GM12865 (cell line): ENCODE data around the gene HIPK2.

Experiments
- DNase-seq: peaks from one replicate; pipeline ENCODE4 v3.0.0; 2010; ENCODE audit warnings: low read depth
- H3K4me3 ChIP-seq: 2 replicates; pipeline ENCODE4 v1.5.1; 2011; ENCODE audit warnings: mild to moderate bottlenecking, low read depth, low read length, control low read depth
- CTCF ChIP-seq: IDR thresholded peaks from 2 replicates; pipeline ENCODE4 v1.5.1; 2011; ENCODE audit warnings: low read length, control low read depth, low read depth, inconsistent platforms; ENCODE audit not compliant: insufficient read depth; ENCODE audit errors: missing control alignments

HIPK2 gene

DNA sequence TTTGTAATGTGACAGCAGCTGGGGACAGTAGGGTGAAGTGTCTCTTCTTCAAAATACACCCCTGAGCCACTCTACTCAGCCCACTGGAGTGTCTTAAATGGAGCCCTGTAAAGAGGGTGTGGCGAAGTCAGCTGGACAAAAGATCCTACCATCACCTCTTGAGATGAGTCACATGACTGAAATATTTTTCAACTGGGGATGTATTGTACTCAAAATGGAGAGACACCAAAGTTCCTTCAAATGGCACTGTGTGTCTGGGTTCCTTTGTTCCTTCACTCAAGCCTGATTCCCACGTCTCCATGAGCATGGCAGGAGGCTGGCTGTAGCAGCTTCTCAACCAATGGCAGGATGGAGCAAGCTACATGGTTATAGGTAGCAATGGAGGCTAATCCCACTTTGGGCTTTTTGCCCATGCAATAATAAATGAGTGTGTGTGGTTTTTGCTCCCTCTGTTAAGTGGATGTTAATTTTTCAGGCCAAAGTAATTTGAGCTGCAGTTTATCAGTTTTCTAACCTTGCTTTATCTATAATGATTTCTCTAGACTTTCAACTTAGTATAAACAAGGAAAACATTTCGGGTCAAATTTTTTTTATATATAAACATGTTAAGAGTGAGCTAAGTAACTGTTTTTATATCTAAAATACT lies 186.1 kb downstream of the HIPK2 start:
- no peak for TF ChIP-seq CTCF
- H3K4me3 ChIP-seq, result no peak overlapping the region
- no peak for DNase-seq

DNA sequence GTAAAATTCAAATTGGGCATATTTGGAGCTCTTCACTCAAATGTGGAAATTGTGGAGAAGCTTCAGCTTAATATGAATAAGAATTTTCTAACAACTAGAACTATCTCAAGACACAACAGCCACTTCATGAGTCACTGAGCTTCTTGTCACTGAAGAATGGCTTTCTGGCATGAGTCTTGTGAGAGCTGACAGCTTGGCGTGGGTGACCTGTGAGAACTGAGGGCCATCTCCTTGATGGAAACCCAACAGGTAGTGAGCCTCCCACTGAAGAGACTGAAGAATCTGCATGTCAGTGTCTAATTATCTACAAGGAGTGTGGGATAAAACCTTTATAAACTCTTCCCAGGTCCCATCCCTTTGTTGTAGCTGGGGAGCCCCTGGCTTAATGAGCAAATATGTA lies 188.3 kb downstream of the HIPK2 start:
- no peak overlapping the region for H3K4me3 ChIP-seq
- no peak for DNase-seq
- no peak for TF ChIP-seq CTCF

- no peak overlapping the region for H3K4me3 ChIP-seq
- no peak for DNase-seq
- no peak for TF ChIP-seq CTCF
Measured at GRCh38 chr7:139588632-139589031, 189.2 kb downstream of the HIPK2 start.

- no peak for TF ChIP-seq CTCF
- DNase-seq, result no peak
- H3K4me3 ChIP-seq, result no peak overlapping the region
Measured at GRCh38 chr7:139587535-139587934, 190.3 kb downstream of the HIPK2 start.

GRCh38 chr7:139586286-139586685 lies 191.5 kb downstream of the HIPK2 start:
- DNase-seq, result no peak
- TF ChIP-seq CTCF, result no peak

DNA sequence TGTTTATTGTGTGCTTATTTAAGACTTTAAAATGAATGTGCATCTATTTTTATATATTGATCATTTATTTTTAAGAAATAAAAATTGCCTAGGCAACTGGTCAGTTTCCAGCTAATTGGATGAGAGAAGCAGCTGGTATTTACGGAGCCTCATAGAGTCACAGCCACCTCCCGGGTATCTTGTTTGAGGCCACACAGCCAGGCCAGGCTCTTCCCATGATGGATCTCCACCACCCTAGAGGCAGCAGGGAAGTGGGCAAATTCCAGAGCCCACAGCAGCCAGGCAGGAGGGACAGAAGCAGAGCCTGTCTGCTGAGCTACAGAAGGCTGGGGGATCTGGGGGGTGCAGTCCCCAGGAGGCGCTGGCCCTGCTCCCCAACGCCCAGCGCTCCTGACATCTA lies 192.8 kb downstream of the HIPK2 start:
- no peak for TF ChIP-seq CTCF
- H3K4me3 ChIP-seq, result no peak overlapping the region

More at GRCh38 chr7:139586286-139586685, 191.5 kb downstream of the HIPK2 start:
- H3K4me3 ChIP-seq, result no peak overlapping the region

GRCh38 chr7:139583826-139584553 lies 193.8 kb downstream of the HIPK2 start:
- DNase-seq, result no peak
- TF ChIP-seq CTCF, result no peak
- no peak overlapping the region for H3K4me3 ChIP-seq

More for the DNA sequence above, 192.8 kb downstream of the HIPK2 start:
- no peak for DNase-seq
